GM08714 (cell line): ENCODE results near the gene TXNRD1.

ENCODE experiments used
- H3K4me3 ChIP-seq: fragments of 200-500 bp; sonication (Bioruptor generic); 2 replicates; pipeline ENCODE4 v1.5.1; 2014; ENCODE audit warnings: mild to moderate bottlenecking, low read length, inconsistent platforms
- ZNF274 ChIP-seq: IDR thresholded peaks from 2 replicates; pipeline ENCODE4 v1.6.1; 2012; ENCODE audit warnings: mild to moderate bottlenecking, low read depth, low read length

TXNRD1 gene

GRCh38 chr12:104182144-104182543 lies 33.4 kb upstream of the TXNRD1 start:
- TF ChIP-seq ZNF274 = no peak
- no peak overlapping the region for H3K4me3 ChIP-seq

- TF ChIP-seq ZNF274 = no peak
- no peak overlapping the region for H3K4me3 ChIP-seq
Observed at GRCh38 chr12:104182621-104183378, 32.8 kb upstream of the TXNRD1 start.

- TF ChIP-seq ZNF274 = no peak
- H3K4me3 ChIP-seq = no peak overlapping the region
Observed at GRCh38 chr12:104183443-104183842, 32.1 kb upstream of the TXNRD1 start.

GRCh38 chr12:104187446-104188155 lies 28.0 kb upstream of the TXNRD1 start:
- TF ChIP-seq ZNF274 = no peak
- no peak overlapping the region for H3K4me3 ChIP-seq

GRCh38 chr12:104188534-104188933 lies 27.0 kb upstream of the TXNRD1 start:
- TF ChIP-seq ZNF274 = no peak
- H3K4me3 ChIP-seq = no peak overlapping the region

GRCh38 chr12:104189915-104190555 lies 25.5 kb upstream of the TXNRD1 start:
- no peak overlapping the region for H3K4me3 ChIP-seq
- TF ChIP-seq ZNF274 = no peak

GRCh38 chr12:104190641-104191176 lies 24.9 kb upstream of the TXNRD1 start:
- H3K4me3 ChIP-seq = no peak overlapping the region
- TF ChIP-seq ZNF274 = no peak

GRCh38 chr12:104197264-104197663 lies 18.3 kb upstream of the TXNRD1 start:
- H3K4me3 ChIP-seq = no peak overlapping the region
- TF ChIP-seq ZNF274 = no peak

GRCh38 chr12:104199964-104200363 lies 15.6 kb upstream of the TXNRD1 start:
- H3K4me3 ChIP-seq = no peak overlapping the region
- no peak for TF ChIP-seq ZNF274

- no peak overlapping the region for H3K4me3 ChIP-seq
Observed at GRCh38 chr12:104201238-104202001, 14.2 kb upstream of the TXNRD1 start.

GRCh38 chr12:104204690-104205480 lies 10.7 kb upstream of the TXNRD1 start:
- no peak for TF ChIP-seq ZNF274
- H3K4me3 ChIP-seq = no peak overlapping the region

More at GRCh38 chr12:104201238-104202001, 14.2 kb upstream of the TXNRD1 start:
- no peak for TF ChIP-seq ZNF274

GRCh38 chr12:104207416-104208205 lies 8.0 kb upstream of the TXNRD1 start:
- no peak overlapping the region for H3K4me3 ChIP-seq
- TF ChIP-seq ZNF274 = no peak
